HT1080 (cell line): ENCODE results near the gene EVA1C. TPM values are rescaled to one million over a fixed set of nuclear protein-coding genes. Genes with fewer than 3 reads are reported as not detected.
"Not testable (repeated sequence)": the region's sequence is repeated elsewhere in the genome, so short reads cannot be mapped to it uniquely, and the experiment has no call there.

Source experiments
- DNase-seq: peaks from one replicate; pipeline ENCODE4 v3.0.0-alpha.2; 2015; ENCODE audit warnings: low read depth
- total RNA-seq: library from RNA; depleted of rRNA; stranded (reverse); fragments of >200 nt; shearing (Covaris generic); gene quantifications from 2 replicates; pipeline ENCODE4 v1.2.3, GENCODE V29; 2014

EVA1C gene
- total RNA-seq, 1 experiment from 2014 or later, result not detected

DNA sequence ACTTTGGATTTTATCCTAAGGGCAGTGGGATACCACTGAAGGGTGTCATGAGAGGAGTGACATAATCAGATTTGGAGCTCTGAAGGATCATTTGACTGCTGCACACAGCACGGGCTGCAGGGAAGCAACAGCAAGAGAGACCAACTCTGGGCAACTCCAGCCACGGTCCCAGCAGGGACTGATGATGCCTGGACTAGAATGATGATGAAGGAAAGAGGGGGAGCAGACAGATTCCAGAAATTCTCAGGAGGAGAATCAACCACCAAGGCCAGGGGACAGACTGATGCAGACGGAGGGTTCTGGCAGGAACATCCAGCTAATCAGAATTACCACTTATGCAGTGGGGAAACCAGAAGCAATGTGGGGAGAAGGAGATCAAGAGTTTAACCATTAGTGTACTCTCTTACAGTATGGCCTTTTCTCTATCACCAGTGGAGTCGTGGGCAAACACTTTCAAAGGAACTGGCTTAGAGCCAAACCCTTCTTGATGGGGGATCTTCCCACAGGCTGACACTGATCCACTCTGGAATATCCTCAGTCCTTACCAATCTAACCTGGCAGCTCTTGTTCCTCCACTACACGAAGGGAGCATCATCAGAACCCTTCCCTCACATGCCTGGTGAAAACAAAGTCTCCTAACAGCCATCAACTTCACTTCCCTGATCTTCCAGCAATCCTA is 23.0 kb upstream of the EVA1C start:
- DNase-seq, result no peak

DNA sequence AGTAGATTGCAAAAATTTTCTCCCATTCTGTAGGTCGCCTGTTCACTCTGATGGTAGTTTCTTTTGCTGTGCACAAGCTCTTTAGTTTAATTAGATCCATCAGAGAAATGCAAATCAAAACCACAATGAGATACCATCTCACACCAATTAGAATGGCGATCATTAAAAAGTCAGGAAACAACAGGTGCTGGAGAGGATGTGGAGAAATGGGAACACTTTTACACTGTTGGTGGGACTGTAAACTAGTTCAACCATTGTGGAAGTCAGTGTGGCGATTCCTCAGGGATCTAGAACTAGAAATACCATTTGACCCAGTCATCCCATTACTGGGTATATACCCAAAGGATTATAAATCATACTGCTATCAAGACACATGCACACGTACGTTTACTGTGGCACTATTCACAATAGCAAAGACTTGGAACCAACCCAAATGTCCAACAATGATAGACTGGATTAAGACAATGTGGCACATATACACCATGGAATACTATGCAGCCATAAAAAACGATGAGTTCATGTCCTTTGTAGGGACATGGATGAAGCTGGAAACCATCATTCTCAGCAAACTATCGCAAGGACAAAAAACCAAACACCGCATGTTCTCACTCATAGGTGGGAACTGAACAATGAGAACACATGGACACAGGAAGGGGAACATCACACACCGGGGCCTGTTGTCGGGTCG is 21.8 kb upstream of the EVA1C start:
- DNase-seq, result not testable (repeated sequence)

DNA sequence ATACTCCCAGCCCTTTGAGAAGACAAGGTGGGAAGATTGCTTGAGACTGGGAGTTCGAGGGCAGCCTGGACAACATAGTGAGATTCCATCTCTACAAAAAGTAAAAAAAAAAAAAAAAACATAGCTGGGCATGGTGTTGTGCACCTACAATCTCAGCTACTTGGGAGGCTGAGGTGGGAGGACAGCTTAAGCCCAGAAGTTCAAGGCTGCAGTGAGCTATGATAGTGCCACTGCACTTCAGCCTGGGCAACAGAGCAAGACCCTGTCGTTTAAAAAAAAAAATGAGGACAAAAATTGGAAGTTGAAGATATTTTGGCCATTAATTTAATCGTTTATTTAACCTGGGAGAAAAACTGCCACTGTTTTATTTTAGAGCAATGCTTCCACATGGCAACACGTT is 20.8 kb upstream of the EVA1C start:
- no peak for DNase-seq

DNA sequence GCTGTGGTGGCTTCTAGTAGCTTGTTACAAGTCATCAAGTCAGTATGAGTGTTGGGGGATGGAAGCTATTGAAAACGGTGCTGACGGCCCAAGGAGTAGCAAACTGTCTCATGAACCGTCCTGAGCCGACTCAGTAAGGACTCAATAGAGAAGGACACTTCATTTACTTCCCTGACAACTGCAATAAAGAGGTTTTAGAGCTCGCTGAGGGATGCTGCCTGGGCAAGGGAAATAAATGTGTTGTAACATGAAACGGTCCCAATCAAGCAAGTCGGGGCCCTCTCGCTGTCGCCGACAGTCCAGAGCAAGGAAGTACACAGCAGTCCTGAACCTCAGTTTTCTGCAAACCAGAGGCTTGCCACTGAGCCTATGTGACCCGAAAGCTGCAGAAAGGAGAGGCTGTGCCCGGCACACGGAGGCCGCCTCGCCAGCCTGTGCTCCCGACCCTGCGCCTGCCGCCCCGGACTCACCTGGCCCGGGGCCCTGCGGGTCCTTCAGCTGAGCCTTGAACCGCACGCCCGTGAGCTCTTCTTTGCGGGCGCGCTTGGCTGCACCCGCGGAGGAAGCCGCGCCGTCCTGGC is 20.1 kb upstream of the EVA1C start:
- peak; percentile 13 for DNase-seq

DNA sequence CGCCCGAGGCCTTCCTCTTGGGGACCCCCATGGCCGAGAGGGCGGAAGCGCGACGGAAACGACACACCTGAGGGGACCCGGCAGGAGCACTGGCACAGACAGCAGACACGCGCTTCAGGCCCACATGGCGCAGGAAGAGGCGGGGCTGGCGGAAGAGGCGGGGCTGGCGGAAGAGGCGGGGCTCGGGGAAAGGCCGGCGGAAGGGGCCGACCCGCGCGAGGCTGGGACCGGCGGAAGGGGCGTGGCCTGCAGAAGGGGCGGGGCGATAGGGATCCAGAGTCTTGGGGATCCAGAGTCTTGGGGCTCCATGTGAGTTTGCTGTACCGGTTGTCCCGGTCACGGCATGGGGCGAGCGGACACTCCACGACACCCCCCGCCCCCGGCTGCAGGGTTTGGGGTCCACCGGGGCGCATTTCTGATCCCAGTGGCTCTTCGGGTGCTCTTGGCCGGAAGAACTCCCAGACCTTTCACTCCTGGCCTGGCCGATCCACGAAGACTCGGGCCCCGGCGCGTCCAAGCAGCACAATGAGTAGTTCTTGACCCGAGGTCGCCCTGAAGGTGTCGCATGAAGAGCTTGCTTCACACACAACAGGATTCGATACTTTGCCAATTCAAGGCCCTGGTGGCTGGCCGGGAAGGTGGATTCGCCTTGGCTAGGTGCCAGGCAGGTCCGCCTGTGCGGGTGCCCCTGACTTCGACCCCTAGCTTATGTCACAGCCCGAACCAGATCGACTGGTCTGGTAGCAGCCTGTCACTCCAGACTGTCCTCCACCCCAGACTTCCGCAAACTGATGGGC is 19.4 kb upstream of the EVA1C start, which contains the start of gene URB1:
TSS of gene URB1 (minus strand) at position 133 of the 797 bp plus-strand sequence. CDS start at position 31, 102 bp downstream.
- DNase-seq, result peak; percentile 81

DNA sequence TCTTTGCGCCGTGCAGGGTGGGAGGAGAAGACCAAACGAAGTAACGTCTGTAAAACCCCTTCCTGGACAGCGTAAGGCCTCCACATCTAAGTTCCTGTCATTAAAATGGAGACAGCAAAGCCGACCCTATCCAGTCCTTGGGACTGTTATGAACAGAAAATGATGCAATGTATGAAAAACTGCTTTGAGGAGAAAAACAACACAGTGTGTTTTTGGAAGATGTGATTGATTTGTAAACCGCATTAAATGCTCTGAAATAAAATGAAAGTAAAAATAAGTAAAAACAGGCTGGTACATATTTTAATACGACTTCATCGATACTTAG is 18.9 kb upstream of the EVA1C start:
- DNase-seq, result no peak

DNA sequence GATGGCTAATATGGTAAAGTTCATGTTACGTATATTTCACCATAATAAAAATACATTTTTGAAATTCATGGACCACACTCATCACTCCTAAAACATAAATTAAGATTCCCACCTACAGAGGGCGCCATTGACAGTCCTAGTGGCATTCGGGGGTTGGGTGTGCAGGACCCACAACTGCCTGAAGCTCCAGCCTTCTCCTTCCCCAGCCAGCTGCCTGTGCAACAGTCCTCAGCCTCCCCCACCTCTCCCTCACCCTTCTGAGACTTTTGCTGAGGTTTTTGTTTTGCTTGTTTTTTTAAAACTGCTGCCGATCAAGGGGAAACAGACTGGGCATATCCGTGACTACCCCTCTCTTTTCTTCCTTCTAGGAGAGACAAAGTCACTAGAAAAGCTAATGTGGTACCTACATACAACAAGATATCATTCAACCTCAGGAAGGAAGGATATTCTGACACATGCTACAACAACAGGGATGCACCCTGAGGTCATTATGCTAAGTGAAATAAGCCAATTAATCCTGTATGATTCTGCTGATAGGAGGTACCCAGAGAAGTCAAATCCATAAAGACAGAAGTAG is 9.2 kb upstream of the EVA1C start:
- DNase-seq, result peak; percentile 66

DNA sequence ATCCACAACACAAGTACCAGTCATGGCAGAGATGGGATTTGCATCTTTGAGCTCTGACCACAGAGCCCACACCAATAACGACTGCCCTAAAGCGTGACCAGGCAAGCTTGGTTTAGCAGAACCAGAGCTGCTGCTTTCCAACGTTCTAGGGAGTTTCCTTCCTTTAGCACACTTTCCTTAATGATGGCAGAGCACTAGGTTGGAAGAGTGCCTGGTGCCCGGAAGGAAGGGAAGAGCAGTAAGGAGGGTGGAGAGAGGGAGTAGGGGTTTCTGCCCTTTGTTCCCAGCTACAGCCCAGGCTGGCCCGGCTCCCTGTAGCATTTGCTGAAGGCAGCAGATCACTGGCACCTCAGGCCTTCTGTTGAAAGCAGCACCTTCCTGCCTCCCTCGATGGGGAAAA is 6.1 kb upstream of the EVA1C start:
- no peak for DNase-seq

DNA sequence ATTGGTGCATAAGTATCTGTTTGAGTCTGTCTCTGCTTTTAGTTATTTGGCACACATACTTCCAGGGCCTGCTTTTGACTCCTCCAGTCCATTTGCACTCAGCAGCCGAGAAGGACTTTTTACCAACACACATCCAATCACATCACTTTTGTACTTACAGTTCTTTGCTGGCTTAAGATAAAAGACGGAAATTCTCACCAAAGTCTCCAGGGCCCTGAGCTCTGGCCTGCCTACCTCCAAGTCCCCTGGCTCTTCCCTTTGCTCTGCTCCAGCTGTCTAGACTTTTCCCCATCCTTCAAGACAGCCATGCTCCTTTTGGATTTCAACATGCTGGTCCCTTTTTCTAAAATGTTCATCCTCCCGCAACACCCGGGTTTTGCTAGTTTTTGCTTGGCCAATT is 2.2 kb upstream of the EVA1C start:
- DNase-seq, result no peak

DNA sequence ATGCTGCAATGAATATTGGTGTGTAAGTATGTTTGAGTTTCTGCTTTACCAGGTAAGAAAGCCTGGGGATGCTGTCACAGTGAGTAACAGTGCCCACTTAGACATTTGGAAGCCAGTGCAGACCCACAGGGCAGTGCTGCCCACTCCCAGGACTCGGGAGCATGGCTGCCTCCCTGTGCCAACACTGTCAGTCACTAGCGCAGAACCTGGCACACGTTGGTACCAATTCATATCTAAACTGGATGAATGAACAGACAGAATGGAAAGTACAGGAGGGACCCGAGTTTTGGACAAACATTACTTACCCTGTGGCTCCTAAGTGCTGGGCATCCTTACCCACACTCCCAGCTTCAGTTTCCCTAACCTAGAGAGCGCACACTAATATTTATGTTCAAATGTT is 1.6 kb upstream of the EVA1C start:
- no peak for DNase-seq

DNA sequence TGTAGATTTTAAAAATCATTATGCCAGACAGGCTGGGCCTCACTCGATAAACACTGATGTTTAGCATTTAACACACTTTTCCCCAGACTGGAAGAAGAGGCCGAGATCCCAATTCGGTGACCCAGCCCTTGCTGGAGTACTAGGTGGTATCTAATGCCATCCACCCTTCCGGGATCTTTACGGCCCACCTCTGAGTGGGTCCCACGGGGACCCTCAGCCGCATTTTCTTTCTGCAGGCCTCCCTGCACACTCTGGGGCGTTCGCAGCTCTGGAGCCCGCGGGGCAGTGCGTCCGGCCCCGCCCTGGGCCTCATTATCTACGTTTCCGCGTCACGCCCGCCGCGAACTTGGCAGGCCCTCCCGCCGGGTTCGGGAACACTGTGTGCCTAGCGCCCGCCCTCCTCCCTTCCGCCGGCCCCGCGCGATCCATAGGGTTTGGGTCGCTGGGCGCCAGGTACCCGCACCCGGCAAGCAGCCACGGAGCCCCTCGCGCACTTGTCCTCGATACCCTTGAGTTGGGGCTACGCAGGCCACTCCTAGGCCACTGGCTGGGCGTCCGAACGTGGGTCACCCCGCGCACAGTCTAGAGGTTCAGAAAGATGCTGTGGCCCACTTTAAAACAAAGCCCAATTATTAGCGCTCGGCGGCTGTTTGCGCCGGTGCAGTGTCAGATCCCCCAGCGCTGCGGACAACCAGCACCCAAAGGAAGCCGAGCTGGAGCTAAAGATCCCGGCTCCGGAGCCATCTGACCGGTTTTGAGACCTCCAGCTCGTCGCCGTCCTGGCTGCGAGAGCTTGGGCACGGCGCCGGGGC is 950 bp upstream of the EVA1C start:
- DNase-seq, result no peak

DNA sequence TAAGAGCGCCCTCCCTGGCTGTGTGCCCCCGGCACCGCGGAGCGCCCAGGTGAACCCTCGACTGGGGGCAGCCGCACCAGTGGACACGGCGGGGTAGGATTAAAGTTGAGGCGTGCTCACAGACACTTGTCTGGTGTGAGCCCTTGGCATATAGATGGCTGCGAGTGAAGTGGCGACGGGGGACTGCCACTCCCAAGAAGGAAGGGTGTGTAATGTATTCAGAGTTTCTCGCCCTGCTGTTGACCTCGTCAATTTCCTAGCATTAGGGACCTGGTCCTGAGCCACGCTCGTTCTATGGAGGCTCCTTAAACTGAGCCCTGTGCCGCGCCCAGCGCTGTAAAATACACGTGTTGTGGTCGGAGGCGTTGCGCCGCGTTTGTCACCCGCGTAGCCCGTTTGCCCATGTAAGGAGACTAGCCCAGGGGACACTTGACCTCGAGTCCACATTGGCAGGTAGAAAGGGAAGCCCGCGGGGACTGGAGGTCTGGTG is 554 bp downstream of the EVA1C start:
- no peak for DNase-seq

DNA sequence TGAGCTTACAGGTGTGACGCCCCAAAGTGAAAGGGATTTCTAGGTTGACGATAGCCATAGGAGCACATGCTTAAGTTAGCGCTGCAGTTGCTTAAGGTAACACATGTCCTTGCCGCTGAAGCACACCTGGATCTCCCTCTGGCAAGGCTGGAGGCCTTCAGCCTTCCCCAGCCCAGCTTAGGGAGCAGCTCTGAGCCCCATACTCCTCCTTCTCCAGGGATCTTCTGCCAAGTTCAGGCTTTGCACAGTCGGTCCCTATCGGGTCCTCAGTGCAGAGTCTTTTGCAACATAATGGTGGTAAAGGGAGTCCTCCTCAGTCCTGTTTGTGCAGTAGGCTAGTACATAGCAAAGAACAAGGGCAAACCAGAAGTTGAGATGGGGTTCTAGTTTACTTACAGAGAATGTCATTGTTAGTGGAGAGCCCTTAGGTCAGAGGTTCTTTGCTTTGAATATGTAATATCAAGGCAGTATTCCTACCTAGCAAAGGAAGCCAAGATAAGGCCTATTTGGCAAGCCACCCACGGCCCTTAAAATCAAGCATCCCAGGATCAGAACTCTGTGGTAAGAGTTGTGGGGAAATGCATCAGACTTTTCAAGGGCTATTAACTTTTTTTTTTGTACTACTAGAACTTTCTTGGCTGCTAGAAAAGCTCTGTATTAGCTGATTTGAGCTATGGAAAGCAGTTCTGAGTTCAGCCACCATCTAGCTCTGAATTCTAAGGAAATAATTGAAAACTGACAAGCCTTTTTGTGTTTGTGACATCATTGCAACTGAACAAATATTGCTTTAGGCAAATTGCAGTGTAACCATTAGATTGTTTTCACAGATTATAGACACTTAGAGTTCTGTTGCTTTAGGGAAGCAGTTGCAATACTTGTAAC is 1.4 kb downstream of the EVA1C start:
- no peak for DNase-seq

DNA sequence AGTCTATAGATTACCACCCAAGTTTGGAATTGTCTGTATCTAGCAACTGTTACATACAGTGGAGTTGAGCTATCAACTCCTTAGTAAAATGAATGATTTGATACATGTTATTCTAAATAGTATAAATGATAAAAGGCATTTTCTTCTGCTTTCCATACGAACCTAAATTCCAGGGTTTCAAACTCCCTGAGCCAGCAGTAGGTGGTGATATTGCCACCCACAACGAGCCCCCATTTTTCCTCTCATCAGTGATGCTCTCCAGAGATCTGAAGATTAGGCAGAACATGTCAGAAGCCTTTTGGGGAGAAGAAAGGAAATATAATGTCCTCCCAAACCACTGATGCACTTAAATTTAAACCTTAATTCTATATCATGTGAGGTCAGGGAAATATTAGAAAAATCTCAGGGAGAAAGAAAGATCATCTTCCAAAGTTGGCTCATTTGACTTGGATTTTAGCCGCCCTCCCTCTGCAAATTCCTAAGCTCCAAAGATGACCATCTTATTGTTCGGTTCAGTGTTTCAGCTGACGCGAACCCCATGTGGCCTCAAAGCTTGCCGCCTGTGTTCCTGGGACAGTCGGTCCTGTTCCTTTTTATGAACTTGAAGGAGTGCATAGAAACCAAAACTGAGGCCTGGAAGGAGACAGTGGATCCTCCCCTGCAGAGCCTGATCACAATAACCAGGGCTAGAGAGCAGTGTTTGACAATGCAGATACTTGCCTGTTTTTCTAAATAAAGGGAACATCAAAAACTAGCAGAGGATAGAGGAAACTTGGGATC is 2.3 kb downstream of the EVA1C start:
- DNase-seq, result peak; percentile 43

DNA sequence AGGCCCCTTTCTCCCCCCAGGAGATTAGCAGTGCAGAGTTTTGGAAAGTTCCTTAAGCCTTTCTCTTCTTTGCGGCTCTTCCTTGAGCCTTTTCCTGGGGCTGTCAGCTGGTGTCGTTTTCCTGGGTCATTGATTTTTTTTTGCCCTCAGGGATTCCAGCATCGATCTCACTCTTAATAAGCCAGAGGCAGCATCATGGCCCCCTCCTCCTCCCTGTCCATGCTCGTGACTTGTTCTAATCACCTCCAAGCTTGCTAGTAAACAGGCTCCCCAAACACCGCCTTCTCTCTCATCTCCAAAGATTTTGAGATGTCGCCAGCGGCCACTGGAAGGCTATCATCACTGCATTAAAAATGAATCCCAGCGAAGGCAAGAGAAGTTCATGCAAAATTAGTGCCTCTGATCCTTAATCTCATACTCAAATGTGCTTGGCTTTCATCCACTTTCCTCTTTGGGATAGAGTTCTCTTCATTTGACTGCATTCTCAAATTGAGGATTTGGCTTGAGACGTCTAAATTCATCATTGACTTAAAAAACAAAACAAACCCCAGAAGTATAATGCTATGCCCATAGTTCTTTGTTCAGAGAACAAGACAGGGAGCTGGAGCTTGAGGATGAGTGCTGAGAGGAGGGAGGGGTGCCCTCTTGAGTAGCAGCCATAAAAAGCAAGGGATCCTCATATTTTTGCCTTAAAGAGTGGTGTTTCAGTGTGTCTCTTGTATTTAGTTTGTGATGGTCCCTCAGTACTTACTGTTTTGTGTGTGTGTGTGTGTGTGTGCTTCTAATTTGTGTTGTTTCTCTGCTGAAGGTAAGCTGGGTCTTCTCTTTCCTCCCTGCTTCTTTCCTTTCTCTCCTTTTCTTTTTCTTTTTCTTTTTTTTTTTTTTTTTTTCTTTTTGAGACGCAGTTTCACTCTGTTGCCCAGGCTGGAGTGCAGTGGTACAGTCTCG is 3.2 kb downstream of the EVA1C start:
- no peak for DNase-seq

DNA sequence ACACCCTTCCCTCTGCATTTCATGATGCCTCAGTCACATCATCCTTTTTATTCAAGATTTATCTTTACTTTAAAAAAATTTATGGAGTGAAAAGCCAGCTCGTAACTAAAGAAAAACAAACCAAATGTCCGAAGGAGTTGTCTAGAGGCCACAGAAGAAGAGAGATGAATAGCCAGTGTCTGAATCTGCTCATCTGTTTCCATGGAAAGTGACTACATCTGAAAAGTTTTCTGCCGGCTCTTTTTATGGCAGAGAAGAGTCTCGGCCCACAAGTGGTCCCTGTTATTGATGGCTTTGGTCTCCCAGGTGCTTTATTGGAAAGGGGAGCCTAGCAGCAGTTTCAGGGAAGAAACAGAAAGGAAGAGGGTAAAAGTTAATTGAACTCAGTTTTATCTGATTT is 5.6 kb downstream of the EVA1C start:
- no peak for DNase-seq

DNA sequence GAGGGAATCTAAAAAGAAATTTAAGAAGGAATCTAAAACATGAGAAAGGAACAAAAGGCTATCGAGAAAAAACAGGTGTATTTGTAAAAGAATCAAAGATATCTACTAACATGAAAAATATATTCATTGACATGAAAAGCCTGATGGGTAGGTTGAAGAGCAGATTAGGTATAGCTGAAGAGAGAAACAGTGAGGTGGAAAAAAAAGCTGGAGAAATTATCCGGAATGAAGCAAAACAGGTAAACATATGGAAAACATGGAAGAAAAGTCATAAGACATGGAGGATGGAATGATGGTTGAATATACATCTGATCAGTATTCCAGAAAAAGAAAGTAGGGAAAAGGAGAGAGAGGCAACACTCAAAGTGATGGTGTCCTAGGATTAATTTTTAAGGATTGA is 9.6 kb downstream of the EVA1C start:
- DNase-seq, result no peak
